OCI-LY3 (cell line): Measurements from ENCODE around the gene SERPINA12.

ENCODE experiments used
- CTCF ChIP-seq: fragments of 200-600, 300-600 bp; sonication (generic); IDR thresholded peaks from 2 replicates; pipeline ENCODE4 v1.5.1; 2014; ENCODE audit warnings: antibody characterized with exemption, low read length, low read depth
- EZH2phosphoT487 ChIP-seq: fragments of 200-600 bp; shearing (Covaris generic); IDR thresholded peaks from 2 replicates; pipeline ENCODE4 v1.6.1; 2018; ENCODE audit warnings: antibody characterized with exemption, mixed run types, low read depth

DNA sequence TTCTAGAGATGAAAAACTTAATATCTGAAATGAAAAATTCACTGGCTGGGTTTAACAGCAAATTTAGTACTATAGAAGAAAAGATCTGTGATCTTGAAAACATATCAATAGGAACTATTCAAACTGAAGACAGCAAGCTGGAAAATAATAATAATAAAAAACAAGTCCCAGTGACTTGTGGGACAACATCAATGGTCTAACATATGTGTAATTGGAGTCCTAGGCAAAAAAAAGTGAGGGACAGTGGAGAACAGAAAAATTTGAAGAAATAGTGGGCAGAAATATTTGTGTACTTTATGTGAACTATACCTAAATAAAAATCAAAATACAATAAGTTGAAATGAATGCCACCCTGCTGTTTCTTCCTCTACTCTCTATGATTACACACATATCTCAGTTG, 30.8 kb downstream of the SERPINA12 start:
- no peak for TF ChIP-seq CTCF
- no peak for TF ChIP-seq EZH2phosphoT487
